B cell (primary cell): ENCODE results near the gene EPB41. TPM values are rescaled to one million over a fixed set of nuclear protein-coding genes. Genes with fewer than 3 reads are reported as not detected.

Source experiments
- ATAC-seq: fragments of 200-7000 bp; cut with Tn5 transposase; one replicate; pipeline ENCODE4 v1.10.0; 2021; ENCODE audit warnings: low read depth, mild to moderate bottlenecking, moderate number of reproducible peaks, moderate library complexity
- CTCF ChIA-PET: fragments of 350-600 bp; sonication (Branson Sonifier 250); formaldehyde crosslinking; loops from one replicate; lab custom pipeline; 2021; ENCODE audit warnings: antibody characterized with exemption, inconsistent platforms; lab: Charles Lee
- POLR2A ChIA-PET: fragments of 350-600 bp; sonication (Branson Sonifier 250); formaldehyde crosslinking; loops from one replicate; lab custom pipeline; 2021; ENCODE audit warnings: antibody characterized with exemption; lab: Charles Lee
- DNase-seq: peaks from one replicate; pipeline ENCODE4 v3.0.0; 2013
- H2AFZ ChIP-seq: 2 replicates; pipeline ENCODE4 v1.6.1; 2012; ENCODE audit warnings: mild to moderate bottlenecking, low read depth, low read length; ENCODE audit not compliant: insufficient read depth, poor library complexity, severe bottlenecking
- H3K27ac ChIP-seq, 2 donors: 1 replicate in 1 of 2; 2 replicates in 1 of 2; pipeline ENCODE4 v1.5.1; 2012 to 2013; ENCODE audit warnings: low read length in 2 of 2, mild to moderate bottlenecking in 2 of 2, moderate library complexity in 1 of 2
- H3K27me3 ChIP-seq, 4 experiments: fragments of 200-600 bp in 1 of 4; sonication (generic) in 1 of 4; replicated peaks in 1 of 4; 1 replicate in 2 of 4; 2 replicates in 2 of 4; pipeline versions ENCODE4 v1.6.1 to v1.7.0; 2013 to 2016; ENCODE audit warnings: low read length in 3 of 4, mild to moderate bottlenecking in 2 of 4, mixed read lengths in 1 of 4, moderate library complexity in 1 of 4; ENCODE audit not compliant: insufficient read depth in 4 of 4, control insufficient read depth in 3 of 4; ENCODE audit errors: control extremely low read depth in 1 of 4
- H3K36me3 ChIP-seq, 2 experiments: replicated peaks in 1 of 2; 1 replicate in 1 of 2; 2 replicates in 1 of 2; pipeline versions ENCODE4 v1.6.1 to v1.7.1; 2013; ENCODE audit warnings: low read length in 1 of 2; ENCODE audit not compliant: insufficient read depth in 2 of 2, control insufficient read depth in 1 of 2; ENCODE audit errors: control extremely low read depth in 1 of 2, extremely low read depth in 1 of 2
- H3K4me1 ChIP-seq, 2 donors: fragments of 200-600 bp in 1 of 2; sonication (generic) in 1 of 2; 1 replicate in 1 of 2; 2 replicates in 1 of 2; pipeline versions ENCODE4 v1.5.1 to v1.6.1; 2013 to 2017; ENCODE audit warnings: low read length in 2 of 2; ENCODE audit not compliant: control insufficient read depth in 2 of 2, insufficient read depth in 2 of 2
- H3K4me2 ChIP-seq: replicated peaks from 2 replicates; pipeline ENCODE3; 2012; ENCODE audit warnings: mild to moderate bottlenecking, low read depth, low read length; ENCODE audit not compliant: poor library complexity, severe bottlenecking
- H3K4me3 ChIP-seq, 5 experiments: fragments of 200-600 bp in 1 of 5; sonication (generic) in 1 of 5; 1 replicate in 3 of 5; 2 replicates in 2 of 5; pipeline versions ENCODE4 v1.5.1 to v1.7.0; 2011 to 2016; ENCODE audit warnings: low read length in 4 of 5, mild to moderate bottlenecking in 4 of 5, low read depth in 2 of 5, control low read depth in 1 of 5, moderate library complexity in 1 of 5; ENCODE audit not compliant: insufficient read depth in 1 of 5; ENCODE audit errors: control extremely low read depth in 1 of 5, extremely low read depth in 1 of 5
- H3K79me2 ChIP-seq: fragments of 200-600 bp; sonication (generic); one replicate; pipeline ENCODE4 v1.6.0; 2016; ENCODE audit warnings: low read length; ENCODE audit not compliant: control insufficient read depth, insufficient read depth
- H3K9ac ChIP-seq: fragments of 200-600 bp; sonication (generic); 2 replicates; pipeline ENCODE4 v1.6.1; 2017; ENCODE audit warnings: mild to moderate bottlenecking, low read length, moderate library complexity
- H3K9me3 ChIP-seq, 3 donors: one replicate each; pipeline versions ENCODE4 v1.6.1 to v1.7.1; 2013; ENCODE audit warnings: low read length in 2 of 3; ENCODE audit not compliant: control insufficient read depth in 2 of 3, insufficient read depth in 1 of 3; ENCODE audit errors: control extremely low read depth in 1 of 3
- H4K20me1 ChIP-seq: 2 replicates; pipeline ENCODE4 v1.6.0; 2012; ENCODE audit warnings: mild to moderate bottlenecking, low read length; ENCODE audit not compliant: insufficient read depth, control insufficient read depth, poor library complexity, severe bottlenecking
- H3K27ac Mint-ChIP-seq: one replicate; pipeline ENCODE4 v1.8.0; 2021; ENCODE audit warnings: mixed read lengths
- H3K27me3 Mint-ChIP-seq: one replicate; pipeline ENCODE4 v1.8.0; 2021; ENCODE audit warnings: mixed read lengths
- H3K4me1 Mint-ChIP-seq: one replicate; pipeline ENCODE4 v1.8.0; 2021; ENCODE audit warnings: mixed read lengths
- H3K4me3 Mint-ChIP-seq: one replicate; pipeline ENCODE4 v1.8.0; 2021; ENCODE audit warnings: mixed read lengths
- H3K9me3 Mint-ChIP-seq: one replicate; pipeline ENCODE4 v1.8.0; 2022; ENCODE audit warnings: mixed read lengths; ENCODE audit not compliant: insufficient read depth
- EZH2 ChIP-seq: IDR thresholded peaks from 2 replicates; pipeline ENCODE4 v1.6.1; 2012; ENCODE audit warnings: borderline replicate concordance, low read depth, mild to moderate bottlenecking, moderate library complexity, low read length; ENCODE audit not compliant: insufficient read depth, poor library complexity, severe bottlenecking
- WGBS: methylation state at CpG from one replicate; pipeline ENCODE4 v1.1.5; 2013; ENCODE audit warnings: missing lambda C conversion rate; ENCODE audit not compliant: insufficient coverage; 5-methylcytosine and 5-hydroxymethylcytosine counted together
- intact Hi-C: fragments of 100-400 bp; cut with micrococcal nuclease; formaldehyde crosslinking; loops from one replicate; pipeline ENCODE4 v1.10.0; 2022
- polyA plus RNA-seq: library from polyadenylated mRNA; depleted of rRNA; stranded (reverse); fragments of >200 nt; gene quantifications from 2 replicates; pipeline ENCODE4 v1.2.3, GENCODE V29; 2012
- total RNA-seq, 2 donors: library from RNA; stranded (reverse); fragments of 120-200 nt in 1 of 2; gene quantifications; 1 replicate in 1 of 2; 2 replicates in 1 of 2; pipeline versions ENCODE4 v1.2.3 to v1.2.4, GENCODE V29; 2013 to 2022
- TF ChIP-seq, protein P1 (sequence below): fragments of 200-600 bp; IDR thresholded peaks from one replicate; pipeline ENCODE4 v1.8.0; 2022; ENCODE audit warnings: antibody characterized with exemption, mild to moderate bottlenecking

The EPB41 gene
- total and polyA plus RNA-seq, 2 donors (not counting 1 experiment from before 2014, with no cell fraction given) = 45.8 to 186 TPM

GRCh38 chr1:29002792-29003191 is 88.4 kb downstream of the EPB41 start:
- CTCF ChIA-PET = interaction anchor here (0.6 to 1.6 kb wide), 7 partner anchors 32 to 732 kb away, joined by 3 to 7 read pairs (median 3); no protein-coding TSS in a partner anchor
- no peaks in the 10 kb centered on the region for H3K79me2 ChIP-seq
- no peak overlapping the region for H3K27ac ChIP-seq
- ATAC-seq (no peak), DNase-seq (no peak)
- H3K4me1 ChIP-seq = no peaks in the 10 kb centered on the region
- no peaks in the 10 kb centered on the region for H3K27me3 ChIP-seq
- TF ChIP-seq, protein P1, sequence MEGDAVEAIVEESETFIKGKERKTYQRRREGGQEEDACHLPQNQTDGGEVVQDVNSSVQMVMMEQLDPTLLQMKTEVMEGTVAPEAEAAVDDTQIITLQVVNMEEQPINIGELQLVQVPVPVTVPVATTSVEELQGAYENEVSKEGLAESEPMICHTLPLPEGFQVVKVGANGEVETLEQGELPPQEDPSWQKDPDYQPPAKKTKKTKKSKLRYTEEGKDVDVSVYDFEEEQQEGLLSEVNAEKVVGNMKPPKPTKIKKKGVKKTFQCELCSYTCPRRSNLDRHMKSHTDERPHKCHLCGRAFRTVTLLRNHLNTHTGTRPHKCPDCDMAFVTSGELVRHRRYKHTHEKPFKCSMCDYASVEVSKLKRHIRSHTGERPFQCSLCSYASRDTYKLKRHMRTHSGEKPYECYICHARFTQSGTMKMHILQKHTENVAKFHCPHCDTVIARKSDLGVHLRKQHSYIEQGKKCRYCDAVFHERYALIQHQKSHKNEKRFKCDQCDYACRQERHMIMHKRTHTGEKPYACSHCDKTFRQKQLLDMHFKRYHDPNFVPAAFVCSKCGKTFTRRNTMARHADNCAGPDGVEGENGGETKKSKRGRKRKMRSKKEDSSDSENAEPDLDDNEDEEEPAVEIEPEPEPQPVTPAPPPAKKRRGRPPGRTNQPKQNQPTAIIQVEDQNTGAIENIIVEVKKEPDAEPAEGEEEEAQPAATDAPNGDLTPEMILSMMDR = no peak
- TF ChIP-seq EZH2 = no peak
- no peaks in the 10 kb centered on the region for H3K9me3 Mint-ChIP-seq
- POLR2A ChIA-PET = no interaction called here
- intact Hi-C loops = no loop called here
- H3K4me3 Mint-ChIP-seq = no peak overlapping the region
- no peaks in the 10 kb centered on the region for H3K27me3 Mint-ChIP-seq
- no peaks in the 10 kb centered on the region for H3K4me1 Mint-ChIP-seq
- H3K9ac ChIP-seq = no peak overlapping the region
- no peak overlapping the region for H3K4me2 ChIP-seq
- H3K36me3 ChIP-seq = peaks cover 4 to 35% of the 10 kb centered on the region in 2 experiments
- no peaks in the 10 kb centered on the region for H4K20me1 ChIP-seq
- no peak overlapping the region for H3K4me3 ChIP-seq
- no peak overlapping the region for H2AFZ ChIP-seq
- H3K27ac Mint-ChIP-seq = no peak overlapping the region
- no peaks in the 10 kb centered on the region for H3K9me3 ChIP-seq

DNA sequence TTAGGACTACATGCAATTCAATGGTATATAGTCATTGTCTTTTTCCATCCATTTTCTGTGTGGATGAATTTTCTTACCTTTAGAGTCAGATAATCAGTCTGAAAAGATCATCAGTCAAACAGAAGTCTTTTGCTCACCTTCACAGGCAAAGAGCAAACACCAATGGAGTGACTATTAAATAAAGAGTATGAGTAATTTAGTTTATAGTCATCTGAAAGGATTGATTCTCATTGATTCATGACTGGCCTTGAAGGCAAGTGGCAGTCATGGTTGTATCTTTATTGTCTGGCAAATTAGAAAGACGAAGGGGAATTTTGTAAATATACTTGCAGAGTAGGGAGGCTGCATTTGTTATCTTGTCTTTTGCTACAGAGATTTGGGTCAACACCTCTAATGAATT is 89.9 kb downstream of the EPB41 start:
- CTCF ChIA-PET = no interaction called here
- Histone ChIP-seq H3K79me2 (no peaks in the 10 kb centered on the region), H2AFZ (no peak overlapping the region), H3K27me3 (no peaks in the 10 kb centered on the region), H3K27ac (no peak overlapping the region), H4K20me1 (no peaks in the 10 kb centered on the region), H3K4me1 (no peaks in the 10 kb centered on the region), H3K9ac (no peak overlapping the region), H3K4me3 (no peak overlapping the region), H3K36me3 (peaks cover 5 to 40% of the 10 kb centered on the region in 2 experiments), H3K9me3 (no peaks in the 10 kb centered on the region), H3K4me2 (no peak overlapping the region)
- Mint-ChIP-seq H3K27me3 (no peaks in the 10 kb centered on the region), H3K4me1 (peaks cover 1% of the 10 kb centered on the region), H3K9me3 (no peaks in the 10 kb centered on the region), H3K4me3 (no peak overlapping the region), H3K27ac (no peak overlapping the region)
- TF ChIP-seq, protein P1 = no peak
- no peak for TF ChIP-seq EZH2
- POLR2A ChIA-PET = no interaction called here
- ATAC-seq = no peak
- no peak for DNase-seq
- no CpG with 5 or more reads among the region's 1 CpG for WGBS
- intact Hi-C loops = no loop called here
